ENCODE data around the gene MRNIP.
A peak's percentile ranks its signal among the peaks of the same experiment; 100 is the strongest.

The MRNIP gene

GRCh38 chr5:179867476-179867875, 8.9 kb upstream of the MRNIP start:
- in situ Hi-C loops (cut with MboI; ENCODE audit: low pct_unique_long_range_greater_than_20kb, low sequenced_read_pairs, unreplicated experiment): no loop called here
- DNase-seq (ENCODE audit: low spot score): no peak
- no peak for TF ChIP-seq CTCF (IDR thresholded peaks at IDR 0.05; ENCODE audit: extremely low read depth, insufficient read depth, missing control alignments)

- in situ Hi-C loops (cut with MboI; ENCODE audit: low pct_unique_long_range_greater_than_20kb, low sequenced_read_pairs, unreplicated experiment): no loop called here
- TF ChIP-seq CTCF (IDR thresholded peaks at IDR 0.05; ENCODE audit: extremely low read depth, insufficient read depth, missing control alignments): no peak
- no peak for DNase-seq (ENCODE audit: low spot score)
These were observed 8.5 kb upstream of the MRNIP start for GRCh38 chr5:179867079-179867465.

GRCh38 chr5:179866241-179867078, 7.8 kb upstream of the MRNIP start:
- TF ChIP-seq CTCF (IDR thresholded peaks at IDR 0.05; ENCODE audit: extremely low read depth, insufficient read depth, missing control alignments): peak; percentile 34
- in situ Hi-C loops (cut with MboI; ENCODE audit: low pct_unique_long_range_greater_than_20kb, low sequenced_read_pairs, unreplicated experiment): no loop called here
- DNase-seq (ENCODE audit: low spot score): peak; percentile 71

- in situ Hi-C loops (cut with MboI; ENCODE audit: low pct_unique_long_range_greater_than_20kb, low sequenced_read_pairs, unreplicated experiment): no loop called here
- TF ChIP-seq CTCF (IDR thresholded peaks at IDR 0.05; ENCODE audit: extremely low read depth, insufficient read depth, missing control alignments): no peak
- DNase-seq (ENCODE audit: low spot score): no peak
These were observed 7.0 kb upstream of the MRNIP start for GRCh38 chr5:179865491-179866240.

GRCh38 chr5:179864686-179865085, 6.1 kb upstream of the MRNIP start:
- DNase-seq (ENCODE audit: low spot score): peak; percentile 7
- no peak for TF ChIP-seq CTCF (IDR thresholded peaks at IDR 0.05; ENCODE audit: extremely low read depth, insufficient read depth, missing control alignments)
- in situ Hi-C loops (cut with MboI; ENCODE audit: low pct_unique_long_range_greater_than_20kb, low sequenced_read_pairs, unreplicated experiment): no loop called here

GRCh38 chr5:179863449-179864085, 5.0 kb upstream of the MRNIP start:
- DNase-seq (ENCODE audit: low spot score): peak; percentile 11
- in situ Hi-C loops (cut with MboI; ENCODE audit: low pct_unique_long_range_greater_than_20kb, low sequenced_read_pairs, unreplicated experiment): no loop called here
- no peak for TF ChIP-seq CTCF (IDR thresholded peaks at IDR 0.05; ENCODE audit: extremely low read depth, insufficient read depth, missing control alignments)

Measured in GM13977 (cell line).